Measurements from ENCODE around the gene C17orf114.

C17orf114 gene

DNA sequence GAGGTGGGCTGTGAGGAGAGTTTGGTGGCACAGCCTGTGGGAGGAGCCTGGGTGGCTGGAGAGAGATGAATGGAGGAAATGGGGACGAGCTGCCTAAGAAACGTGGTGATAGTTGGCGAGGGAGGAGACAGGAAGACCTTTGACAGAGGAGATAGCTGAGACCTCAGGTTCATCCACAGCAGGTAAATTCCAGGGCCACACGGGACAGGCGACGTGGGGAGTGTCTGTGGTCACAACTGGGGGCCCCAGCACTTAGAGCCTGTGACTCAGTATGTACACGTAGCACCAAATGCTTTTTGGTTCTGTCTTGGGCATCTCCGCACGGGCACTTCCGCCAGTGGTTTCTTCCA, 38.7 kb upstream of the C17orf114 start:
- Histone ChIP-seq H4K20me1 (ENCODE audit: insufficient read depth, low read length) (peaks cover 14% of the 10 kb centered on the region; the same call in 1 of the 2 replicates), H3K9me3 (ENCODE audit: insufficient read depth, low read length) (no peaks in the 10 kb centered on the region), H2AFZ (ENCODE audit: low read depth, low read length) (no peak overlapping the region), H3K4me2 (ENCODE audit: low read length) (no peak overlapping the region), H3K9ac (ENCODE audit: low read length) (no peak overlapping the region), H3K4me1 (ENCODE audit: low read length) (peaks cover 17% of the 10 kb centered on the region), H3K27me3 (ENCODE audit: low read depth, low read length) (no peaks in the 10 kb centered on the region), H3K4me3 (ENCODE audit: low read length) (no peak overlapping the region), H3K36me3 (replicated peaks; ENCODE audit: low read depth, low read length) (peaks cover 2% of the 10 kb centered on the region), H3K79me2 (ENCODE audit: low read length) (peaks cover 53% of the 10 kb centered on the region), H3K27ac (ENCODE audit: low read length) (no peak overlapping the region)
- no peak for TF ChIP-seq EZH2phosphoT487 (IDR thresholded peaks at IDR 0.05; ENCODE audit: low read depth)
- TF ChIP-seq, protein P1, sequence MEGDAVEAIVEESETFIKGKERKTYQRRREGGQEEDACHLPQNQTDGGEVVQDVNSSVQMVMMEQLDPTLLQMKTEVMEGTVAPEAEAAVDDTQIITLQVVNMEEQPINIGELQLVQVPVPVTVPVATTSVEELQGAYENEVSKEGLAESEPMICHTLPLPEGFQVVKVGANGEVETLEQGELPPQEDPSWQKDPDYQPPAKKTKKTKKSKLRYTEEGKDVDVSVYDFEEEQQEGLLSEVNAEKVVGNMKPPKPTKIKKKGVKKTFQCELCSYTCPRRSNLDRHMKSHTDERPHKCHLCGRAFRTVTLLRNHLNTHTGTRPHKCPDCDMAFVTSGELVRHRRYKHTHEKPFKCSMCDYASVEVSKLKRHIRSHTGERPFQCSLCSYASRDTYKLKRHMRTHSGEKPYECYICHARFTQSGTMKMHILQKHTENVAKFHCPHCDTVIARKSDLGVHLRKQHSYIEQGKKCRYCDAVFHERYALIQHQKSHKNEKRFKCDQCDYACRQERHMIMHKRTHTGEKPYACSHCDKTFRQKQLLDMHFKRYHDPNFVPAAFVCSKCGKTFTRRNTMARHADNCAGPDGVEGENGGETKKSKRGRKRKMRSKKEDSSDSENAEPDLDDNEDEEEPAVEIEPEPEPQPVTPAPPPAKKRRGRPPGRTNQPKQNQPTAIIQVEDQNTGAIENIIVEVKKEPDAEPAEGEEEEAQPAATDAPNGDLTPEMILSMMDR (IDR thresholded peaks at IDR 0.05; ENCODE audit: low read depth, low read length), result no peak

DNA sequence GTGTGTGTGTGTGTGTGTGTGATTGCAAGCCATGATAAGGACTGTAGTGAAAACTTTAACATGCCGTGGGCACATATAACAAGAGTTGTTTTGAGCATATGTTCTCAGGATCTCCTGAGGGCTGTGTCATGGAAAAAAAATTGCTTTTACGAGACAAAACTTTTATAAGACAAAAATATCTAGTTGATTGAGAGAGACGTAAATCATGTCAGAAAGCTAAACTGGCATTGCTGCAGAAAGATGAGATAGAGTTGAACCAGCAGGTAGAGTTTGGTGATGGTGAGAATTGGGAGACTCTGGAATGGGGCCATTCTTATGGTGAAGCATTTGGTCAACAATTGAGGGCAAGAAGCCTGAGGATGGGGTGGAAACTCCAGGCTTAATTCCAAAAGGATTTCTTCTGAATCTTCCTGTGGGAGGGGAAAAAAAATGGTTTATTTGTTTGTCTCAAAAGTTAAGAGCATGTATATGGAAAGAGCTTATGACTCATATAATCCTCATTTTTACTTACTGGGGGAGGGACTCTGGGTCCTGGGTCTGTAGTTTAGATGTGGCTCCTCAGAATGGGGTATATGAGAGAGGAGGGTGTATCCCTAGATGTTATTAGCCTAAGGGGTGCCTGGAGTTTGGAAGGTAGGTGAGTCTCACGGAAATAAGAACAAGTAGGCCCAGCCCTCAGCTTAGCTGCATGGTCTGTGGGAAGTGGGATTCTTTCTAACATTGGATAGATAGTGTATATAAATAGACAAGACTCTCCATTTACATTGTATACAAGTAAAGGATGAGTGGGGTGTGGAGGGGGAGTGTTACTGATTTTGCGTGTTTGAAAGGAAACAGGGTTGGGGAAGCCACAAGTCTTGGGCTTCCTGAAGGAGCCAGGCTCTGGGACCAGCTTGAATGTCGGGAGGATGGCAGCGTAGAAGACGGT, 38.1 kb upstream of the C17orf114 start:
- Histone ChIP-seq H3K4me3 (ENCODE audit: low read length) (no peak overlapping the region), H3K36me3 (replicated peaks; ENCODE audit: low read depth, low read length) (peaks cover 2% of the 10 kb centered on the region), H3K27me3 (ENCODE audit: low read depth, low read length) (no peaks in the 10 kb centered on the region), H3K9me3 (ENCODE audit: insufficient read depth, low read length) (no peaks in the 10 kb centered on the region), H4K20me1 (ENCODE audit: insufficient read depth, low read length) (peaks cover 14% of the 10 kb centered on the region; the same call in 1 of the 2 replicates), H3K4me1 (ENCODE audit: low read length) (peaks cover 11% of the 10 kb centered on the region), H3K79me2 (ENCODE audit: low read length) (peaks cover 53% of the 10 kb centered on the region), H3K4me2 (ENCODE audit: low read length) (no peak overlapping the region), H3K27ac (ENCODE audit: low read length) (no peak overlapping the region), H3K9ac (ENCODE audit: low read length) (no peak overlapping the region), H2AFZ (ENCODE audit: low read depth, low read length) (no peak overlapping the region)
- no peak for TF ChIP-seq EZH2phosphoT487 (IDR thresholded peaks at IDR 0.05; ENCODE audit: low read depth)
- TF ChIP-seq, protein P1 (IDR thresholded peaks at IDR 0.05; ENCODE audit: low read depth, low read length), result no peak

DNA sequence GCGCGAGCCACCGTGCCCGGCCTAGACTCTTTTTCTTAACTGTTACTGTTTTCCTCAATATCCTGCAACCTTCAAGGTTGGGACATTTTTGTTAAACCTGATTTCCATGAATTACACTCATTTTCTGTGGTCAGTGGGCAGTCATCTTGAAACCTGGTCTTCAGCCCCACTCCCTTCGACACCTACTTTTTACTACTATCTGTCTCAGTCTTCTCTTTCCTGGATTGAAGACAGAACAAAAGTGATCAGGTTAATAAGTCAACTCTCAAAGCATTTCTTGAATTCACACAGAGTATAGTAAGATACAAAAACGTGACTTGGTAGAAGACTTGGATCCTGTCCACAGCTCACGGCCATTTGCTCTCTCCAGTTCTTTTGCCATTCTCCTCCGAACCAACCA, 37.1 kb upstream of the C17orf114 start:
- Histone ChIP-seq H4K20me1 (ENCODE audit: insufficient read depth, low read length) (peaks cover 20% of the 10 kb centered on the region), H3K79me2 (ENCODE audit: low read length) (peaks cover 59% of the 10 kb centered on the region), H3K9me3 (ENCODE audit: insufficient read depth, low read length) (no peaks in the 10 kb centered on the region), H3K4me1 (ENCODE audit: low read length) (peaks cover 9% of the 10 kb centered on the region), H3K36me3 (replicated peaks; ENCODE audit: low read depth, low read length) (peaks cover 2% of the 10 kb centered on the region), H3K4me2 (ENCODE audit: low read length) (no peak overlapping the region), H3K27me3 (ENCODE audit: low read depth, low read length) (no peaks in the 10 kb centered on the region), H3K27ac (ENCODE audit: low read length) (no peak overlapping the region), H3K4me3 (ENCODE audit: low read length) (no peak overlapping the region), H3K9ac (ENCODE audit: low read length) (no peak overlapping the region), H2AFZ (ENCODE audit: low read depth, low read length) (no peak overlapping the region)
- TF ChIP-seq, protein P1 (IDR thresholded peaks at IDR 0.05; ENCODE audit: low read depth, low read length), result no peak
- TF ChIP-seq EZH2phosphoT487 (IDR thresholded peaks at IDR 0.05; ENCODE audit: low read depth), result no peak

DNA sequence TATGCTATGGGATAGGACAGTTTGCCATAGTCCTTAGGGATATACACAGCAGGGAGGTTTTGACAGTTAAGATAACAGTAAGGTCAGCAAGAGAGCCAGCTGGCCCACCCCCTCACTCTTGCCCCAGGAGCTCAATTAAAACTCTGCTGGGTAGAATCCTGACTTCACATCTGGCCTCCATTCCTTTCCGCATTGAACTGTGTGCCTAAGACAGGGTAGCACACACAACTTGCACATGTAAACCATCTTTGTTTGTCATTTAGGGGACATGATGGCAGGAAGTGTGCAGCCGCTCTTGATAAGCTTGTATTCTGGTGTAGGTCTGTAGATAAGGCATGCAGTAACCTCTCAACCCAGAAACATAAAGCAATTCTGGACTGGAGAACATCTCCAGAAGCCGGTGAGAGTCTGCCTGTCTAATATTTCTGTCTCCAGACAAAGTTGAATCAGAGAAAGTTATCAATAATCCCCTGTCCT, 36.2 kb upstream of the C17orf114 start:
- no peak for TF ChIP-seq EZH2phosphoT487 (IDR thresholded peaks at IDR 0.05; ENCODE audit: low read depth)
- TF ChIP-seq, protein P1 (IDR thresholded peaks at IDR 0.05; ENCODE audit: low read depth, low read length), result no peak
- no peak overlapping the region for H2AFZ ChIP-seq (ENCODE audit: low read depth, low read length)
- no peaks in the 10 kb centered on the region for H3K27me3 ChIP-seq (ENCODE audit: low read depth, low read length)
- H3K4me3 ChIP-seq (ENCODE audit: low read length), result no peak overlapping the region
- peaks cover 11% of the 10 kb centered on the region for H3K4me1 ChIP-seq (ENCODE audit: low read length)
- no peak overlapping the region for H3K9ac ChIP-seq (ENCODE audit: low read length)
- no peak overlapping the region for H3K4me2 ChIP-seq (ENCODE audit: low read length)
- H3K79me2 ChIP-seq (ENCODE audit: low read length), result peaks cover 62% of the 10 kb centered on the region
- H4K20me1 ChIP-seq (ENCODE audit: insufficient read depth, low read length), result peaks cover 20% of the 10 kb centered on the region
- H3K27ac ChIP-seq (ENCODE audit: low read length), result no peak overlapping the region
- no peaks in the 10 kb centered on the region for H3K36me3 ChIP-seq (replicated peaks; ENCODE audit: low read depth, low read length)
- H3K9me3 ChIP-seq (ENCODE audit: insufficient read depth, low read length), result no peaks in the 10 kb centered on the region
